Activated effector memory CD4-positive, alpha-beta T cell treated with Interleukin-2 at 50 U/mL for 16 hours (primary cell): ENCODE measurements around the gene PARD6B.

Experiments
- DNase-seq: peaks from one replicate; pipeline ENCODE4 v3.0.0-alpha.2; 2020

Gene PARD6B

DNA sequence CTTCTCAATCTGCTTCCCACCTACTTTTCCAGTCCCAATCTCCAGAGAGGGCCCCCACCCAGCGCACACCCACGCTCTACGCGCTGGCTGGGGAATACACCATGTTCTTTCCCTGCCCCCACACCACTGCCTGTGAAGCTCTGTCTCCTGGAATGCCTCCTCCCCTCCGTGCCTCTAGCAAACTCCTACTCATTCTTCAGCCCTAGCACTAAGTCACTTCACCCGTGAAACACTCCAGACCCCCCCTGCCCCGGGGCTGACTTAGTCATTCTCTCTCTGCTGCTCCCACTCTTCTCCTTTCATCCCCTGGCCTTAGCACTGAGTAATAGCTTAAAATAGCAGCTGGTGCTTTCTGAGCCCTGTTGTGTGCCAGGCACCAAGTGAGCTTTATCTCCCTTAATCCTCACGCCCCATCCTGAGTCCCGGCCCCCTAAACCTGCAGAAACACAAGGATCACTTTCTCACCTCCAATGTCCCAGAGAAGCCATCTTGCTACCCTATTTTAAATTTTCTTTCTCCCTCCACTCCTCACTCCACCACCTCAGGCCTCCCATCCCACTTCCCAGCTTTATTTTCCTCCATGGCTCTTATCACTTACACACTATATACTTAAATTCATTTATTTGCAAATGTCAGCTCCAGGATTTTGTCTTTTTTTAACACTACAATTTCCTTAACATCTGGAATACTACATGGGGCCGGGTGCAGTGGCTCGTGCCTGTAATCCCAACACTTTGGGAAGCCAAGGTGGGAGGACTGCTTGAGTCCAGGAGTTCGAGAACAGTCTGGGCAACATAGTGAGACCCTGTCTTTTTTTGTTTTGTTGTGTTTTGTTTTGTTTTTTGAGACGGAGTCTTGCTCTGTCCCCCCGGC lies 6.3 kb upstream of the PARD6B start:
- no peak for DNase-seq

DNA sequence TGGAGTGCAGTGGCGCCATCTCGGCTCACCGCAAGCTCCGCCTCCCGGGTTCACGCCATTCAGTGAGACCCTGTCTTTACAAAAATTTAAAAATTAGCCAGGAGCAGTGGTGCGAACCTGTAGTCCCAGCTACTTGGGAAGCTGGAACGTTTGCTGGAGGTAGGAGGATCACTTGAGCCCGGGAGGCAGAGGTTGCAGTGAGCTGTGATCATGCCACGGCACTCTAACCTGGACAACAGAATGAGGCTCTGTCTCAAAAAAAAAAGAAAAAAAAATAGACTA lies 5.7 kb upstream of the PARD6B start:
- DNase-seq: no peak

DNA sequence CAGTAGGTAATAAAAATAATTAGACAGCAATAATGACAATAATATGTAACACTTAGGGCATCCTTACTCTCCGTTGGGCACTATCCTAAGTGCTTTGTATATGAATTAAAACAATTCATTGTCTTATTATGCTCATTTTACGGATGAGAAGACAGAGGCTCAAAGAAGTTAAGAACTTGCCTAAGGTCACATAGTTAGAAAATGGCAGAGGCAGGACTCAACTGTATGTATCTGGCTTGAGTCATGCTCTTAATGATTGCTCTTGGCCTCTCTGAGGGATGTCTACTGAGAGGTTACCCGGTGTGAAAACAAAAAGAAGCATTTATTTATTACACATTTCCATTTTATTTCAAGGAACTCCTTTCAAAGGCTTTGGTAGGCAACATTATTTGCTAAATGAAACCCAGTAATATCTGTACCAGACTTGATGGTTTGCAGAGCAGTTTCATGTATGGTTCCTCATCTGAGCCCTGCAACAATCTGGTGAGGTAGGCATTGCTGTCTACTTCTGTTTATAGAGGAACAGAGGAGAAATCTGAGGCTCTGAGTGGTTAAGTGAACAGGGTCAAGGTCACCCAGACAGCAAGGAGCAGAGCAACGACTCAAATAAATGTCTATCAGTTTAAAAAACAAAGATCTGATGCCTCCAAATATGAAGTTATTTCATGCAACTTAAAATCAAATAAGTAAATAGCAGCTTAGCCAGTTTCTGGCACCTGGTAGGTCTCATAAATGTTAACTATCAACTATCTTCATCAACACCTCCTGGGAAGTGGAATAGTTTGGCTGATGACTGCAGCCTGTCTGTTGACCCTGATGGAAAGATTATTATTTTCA lies 4.2 kb upstream of the PARD6B start:
- no peak for DNase-seq

DNA sequence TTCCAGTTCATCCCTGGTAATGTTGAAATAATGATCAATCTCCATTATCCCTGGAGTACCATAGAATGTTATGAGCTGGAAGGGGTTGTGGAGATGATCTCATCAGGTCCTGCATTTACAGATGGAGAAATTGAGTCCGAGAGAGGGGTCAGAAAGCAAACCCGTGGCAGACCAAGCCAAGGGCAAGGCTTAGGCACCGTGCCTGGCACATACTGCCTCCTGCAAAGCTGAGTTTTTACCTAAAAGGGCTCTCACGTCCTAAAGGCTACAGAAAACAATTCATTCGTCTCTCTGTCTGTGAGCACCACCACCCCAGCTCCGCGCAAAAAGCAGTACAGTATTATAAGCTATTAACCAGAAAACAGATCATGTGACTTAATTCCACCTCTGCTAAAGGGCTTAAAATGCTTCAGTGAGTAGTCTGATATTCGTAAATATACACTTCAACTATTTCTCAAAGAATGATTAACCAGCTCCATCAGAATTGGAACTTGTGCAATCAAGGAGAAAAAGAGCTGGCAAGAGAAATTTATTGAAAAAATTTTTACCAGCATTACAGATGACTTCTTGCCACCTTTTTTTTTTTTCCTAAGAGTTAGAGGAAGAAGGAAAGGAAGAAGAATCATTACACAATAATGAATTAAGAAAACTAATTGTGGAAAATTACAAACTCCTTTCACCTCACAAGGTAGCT lies 3.4 kb upstream of the PARD6B start:
- DNase-seq: no peak

DNA sequence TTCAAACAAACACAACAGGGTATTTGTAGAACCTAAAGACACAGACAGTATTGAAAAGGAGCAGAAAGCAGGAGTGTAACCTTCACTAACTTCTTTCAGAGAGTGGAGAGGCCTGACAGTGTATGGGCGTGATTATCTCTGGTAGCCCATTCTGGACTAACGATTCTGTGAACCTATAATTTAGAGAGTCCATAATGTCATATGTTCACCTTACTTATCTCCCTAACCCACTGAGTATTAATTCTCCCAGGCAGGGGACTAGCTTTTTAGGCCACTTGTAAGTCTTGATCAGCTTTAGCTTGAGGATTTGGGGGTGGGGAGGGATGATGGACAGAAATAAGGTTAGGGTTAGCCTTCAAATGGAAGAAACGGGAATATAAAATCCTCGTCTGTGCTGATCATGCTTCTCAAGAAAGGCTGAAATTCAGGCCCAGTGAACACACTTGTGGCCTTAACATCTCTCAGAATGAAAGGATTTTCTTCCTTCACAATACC lies 2.8 kb upstream of the PARD6B start:
- DNase-seq: no peak

DNA sequence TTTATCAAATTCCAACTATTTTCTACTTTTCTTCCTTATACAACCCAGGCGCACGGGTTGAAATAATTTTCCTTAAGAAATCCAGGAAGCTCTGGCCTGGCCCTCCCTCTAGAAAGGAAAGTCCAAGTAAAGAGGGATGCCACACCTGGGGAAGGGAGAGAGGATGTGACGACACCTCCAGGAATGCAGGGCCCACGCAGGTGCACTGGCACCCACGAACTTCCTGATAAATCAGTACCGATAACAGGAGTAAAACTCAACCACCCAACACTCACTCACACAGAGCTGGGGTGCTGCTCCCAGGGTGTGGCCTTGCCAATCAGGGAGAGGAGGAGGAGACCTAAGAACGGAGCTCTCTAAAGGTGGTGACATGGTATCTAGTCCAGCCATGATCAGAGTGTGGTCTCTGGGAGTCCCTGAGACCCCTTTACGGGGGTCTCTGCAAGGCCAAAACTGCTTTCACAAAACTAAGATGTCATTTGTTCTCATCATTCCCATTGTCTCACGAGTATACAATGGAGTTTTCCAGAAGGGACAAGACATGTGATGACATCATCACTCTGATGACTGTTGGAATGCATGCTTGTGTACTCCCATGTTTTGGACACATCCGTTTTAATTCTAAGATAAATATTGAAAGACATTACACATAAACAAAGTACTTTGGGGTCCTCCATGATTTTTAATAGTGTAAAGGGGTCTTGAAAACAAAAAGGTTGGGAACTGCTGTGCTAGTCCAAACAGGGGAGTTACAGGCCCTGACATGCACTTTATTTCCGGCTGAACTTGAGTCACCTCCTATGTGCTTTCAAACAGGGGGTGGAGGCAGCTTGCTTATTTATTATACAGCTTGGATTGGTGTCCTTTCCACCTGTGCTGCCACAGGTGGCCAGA lies 2.2 kb upstream of the PARD6B start:
- DNase-seq: no peak

DNA sequence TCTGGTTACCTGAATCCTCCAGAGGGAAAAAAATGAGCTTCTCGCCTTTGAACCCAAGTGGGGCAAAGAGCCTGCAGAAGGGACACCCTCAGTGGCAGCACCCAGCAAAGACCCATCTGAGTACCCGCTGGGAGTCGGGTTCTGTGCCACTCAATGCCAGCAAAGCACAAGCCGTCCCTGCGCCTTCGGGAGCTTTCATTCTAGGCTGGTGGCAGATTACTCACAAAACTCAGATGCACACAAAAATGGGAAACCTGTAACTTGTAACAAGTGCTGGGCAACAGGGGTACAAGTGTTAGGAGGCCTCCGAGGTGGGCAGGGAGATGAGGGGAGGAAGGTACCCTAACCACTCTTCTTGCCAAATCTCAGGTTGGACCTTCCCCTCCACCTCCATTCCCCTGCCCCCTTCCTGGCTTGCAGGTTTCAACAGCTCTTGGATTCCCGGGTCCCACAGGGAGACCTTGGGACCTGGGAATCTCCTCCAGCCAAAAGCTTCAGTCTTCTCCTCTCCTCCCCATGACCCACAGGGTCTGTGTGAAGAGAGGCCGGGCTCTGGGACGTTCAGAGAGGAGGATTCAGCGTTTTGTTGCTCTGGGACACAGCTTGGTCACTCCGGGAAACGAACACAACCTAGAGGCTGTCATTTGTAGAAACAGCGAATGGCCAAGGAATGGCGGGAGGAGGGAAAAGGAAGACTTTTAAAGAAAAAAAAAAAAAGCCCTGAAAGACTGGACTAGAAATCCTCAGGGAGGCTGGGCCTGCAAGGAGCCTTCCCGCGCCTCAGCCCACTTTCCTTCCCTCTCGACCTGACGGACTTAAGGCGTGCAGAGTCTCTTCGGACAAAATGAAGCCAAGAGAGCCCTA lies 1.2 kb upstream of the PARD6B start:
- DNase-seq: no peak

DNA sequence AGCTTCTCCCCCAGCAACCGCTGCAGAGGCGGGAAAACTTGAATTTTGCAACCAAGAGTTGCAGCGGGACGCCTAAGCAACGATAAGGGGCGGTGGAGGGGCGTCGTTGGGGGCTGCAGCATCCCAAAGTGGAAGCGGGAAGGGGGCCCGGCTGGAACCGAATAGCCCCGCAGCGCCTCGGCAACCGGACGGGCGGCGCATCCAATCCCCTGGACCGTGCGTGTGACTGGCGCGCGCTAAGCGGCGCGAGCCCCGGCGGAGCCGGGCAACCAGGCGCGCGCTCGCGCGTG lies 670 bp upstream of the PARD6B start:
- no peak for DNase-seq

DNA sequence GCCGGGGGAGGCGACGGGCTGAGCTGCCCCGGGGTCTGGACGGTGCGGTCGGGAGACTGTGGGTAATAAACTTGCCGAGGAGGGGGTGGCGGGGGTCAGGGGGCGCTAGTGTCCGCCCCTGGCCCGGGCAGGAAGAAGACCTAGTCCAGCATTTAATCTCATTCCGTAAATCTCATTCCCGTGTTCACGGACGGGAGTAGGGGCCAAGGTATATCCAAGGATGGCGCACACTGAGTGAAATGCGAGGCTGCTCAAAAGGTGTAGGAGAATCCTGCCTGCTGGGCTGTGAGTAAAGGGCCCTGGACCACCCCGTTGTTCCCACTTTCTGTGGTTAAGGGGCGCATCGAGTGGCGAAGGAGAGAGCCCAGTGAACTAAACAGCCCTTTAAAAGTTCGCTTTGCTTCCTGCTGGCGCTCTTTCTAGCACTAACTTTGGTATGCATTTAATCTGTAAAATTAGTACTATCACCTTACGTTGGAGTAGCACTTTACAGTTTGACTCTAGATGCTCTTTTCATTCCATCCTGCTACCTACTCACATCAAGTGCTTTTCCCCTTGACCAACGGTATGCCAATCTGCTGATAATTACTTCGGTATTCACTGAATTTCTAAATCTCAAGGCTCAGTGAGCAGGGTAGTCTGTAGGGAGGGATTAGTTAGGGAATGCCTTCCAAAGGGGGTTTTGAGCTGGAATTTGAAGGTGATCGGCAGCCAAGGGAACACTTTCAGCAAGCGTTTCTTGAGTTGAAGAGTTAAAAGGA lies 730 bp downstream of the PARD6B start:
- no peak for DNase-seq

DNA sequence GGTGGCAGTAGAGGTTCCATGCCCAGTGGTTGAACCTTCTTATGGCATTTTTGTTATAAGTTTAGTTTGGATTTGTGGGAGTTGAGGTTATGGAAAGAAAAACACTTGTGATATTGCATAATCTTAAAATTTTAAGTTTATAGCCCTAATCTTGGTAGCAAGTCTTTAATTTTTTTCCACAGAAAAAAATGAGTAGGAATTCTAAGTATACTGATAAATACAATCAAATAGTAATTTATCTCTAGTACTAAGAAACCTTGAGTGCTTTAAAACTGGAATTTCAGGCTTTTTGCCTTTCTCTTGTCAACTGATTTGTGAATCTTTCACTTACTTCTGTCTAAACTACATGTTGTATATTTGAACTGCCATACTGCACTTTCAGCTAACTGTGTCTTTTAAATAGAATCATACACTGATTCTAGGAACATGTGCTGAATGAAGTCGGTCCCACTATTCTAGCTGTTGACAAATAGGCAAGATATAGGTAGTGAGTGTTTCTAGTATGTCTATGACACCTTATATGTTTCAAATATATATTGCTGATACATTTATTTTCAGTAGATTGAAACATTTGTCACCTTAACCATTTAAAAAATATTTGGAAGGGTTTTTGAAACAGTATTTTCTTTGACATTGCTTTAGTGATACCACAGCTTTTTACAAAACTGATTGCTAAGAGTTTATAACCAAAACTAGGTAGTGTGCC lies 2.4 kb downstream of the PARD6B start:
- no peak for DNase-seq

DNA sequence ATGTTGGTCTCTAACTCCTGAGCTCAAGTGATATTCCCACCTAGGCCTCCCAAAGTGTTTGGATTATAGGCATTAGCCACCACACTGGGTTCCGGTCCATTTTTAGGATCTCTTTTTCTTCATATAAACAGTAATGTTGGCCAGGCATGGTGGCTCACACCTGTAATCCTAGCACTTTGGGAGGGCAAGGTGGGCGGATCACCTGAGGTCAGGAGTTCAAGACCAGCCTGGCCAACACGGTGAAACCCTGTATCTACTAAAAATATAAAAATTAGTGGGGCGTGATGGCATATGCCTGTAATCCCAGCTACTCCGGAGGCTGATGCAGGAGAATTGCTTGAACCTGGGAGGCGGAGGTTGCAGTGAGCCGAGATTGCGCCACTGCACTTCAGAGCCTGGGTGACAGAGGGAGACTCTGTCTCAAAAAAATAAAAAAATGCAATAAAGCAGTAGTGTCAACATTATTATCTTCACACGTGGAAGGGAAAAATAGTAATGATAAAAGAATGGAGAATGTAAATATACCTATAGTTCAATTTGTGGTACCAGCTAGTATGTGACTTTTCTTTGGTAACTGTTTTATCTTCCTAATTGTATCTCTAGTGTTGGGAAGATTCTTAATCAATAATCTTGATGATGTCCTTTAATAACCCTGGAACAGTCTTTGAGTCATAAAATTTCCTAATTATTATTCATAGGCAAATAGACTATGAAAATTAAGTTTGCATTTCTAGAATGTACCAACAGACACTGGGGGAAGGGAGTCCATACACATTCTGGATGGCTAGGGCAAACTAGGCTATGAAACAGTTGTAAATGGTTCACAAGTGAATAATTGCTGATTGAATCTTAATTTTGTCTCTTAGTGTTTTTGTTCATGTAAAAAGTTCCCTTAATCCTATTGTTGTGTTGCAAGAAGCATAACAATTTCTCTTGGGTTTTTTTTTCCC lies 3.6 kb downstream of the PARD6B start:
- DNase-seq: no peak

DNA sequence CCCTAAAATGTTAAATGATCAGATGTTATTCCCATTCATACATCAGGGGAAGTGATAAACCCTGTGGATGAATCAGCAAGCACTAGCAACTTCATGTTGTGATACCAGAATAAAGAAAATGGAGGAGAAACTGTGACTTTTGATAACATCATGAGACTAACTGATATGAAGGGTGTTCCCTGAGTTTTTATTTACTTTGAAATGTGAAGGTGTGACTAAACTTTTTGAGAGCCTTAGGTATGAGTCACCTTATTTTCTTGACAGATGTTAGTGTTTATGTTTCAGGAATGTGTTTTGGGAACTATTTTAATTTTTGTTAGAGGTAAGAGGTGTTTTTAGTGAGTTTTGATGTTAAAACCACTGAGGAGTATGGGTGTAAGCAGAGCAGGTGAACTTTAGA lies 4.4 kb downstream of the PARD6B start:
- DNase-seq: no peak

DNA sequence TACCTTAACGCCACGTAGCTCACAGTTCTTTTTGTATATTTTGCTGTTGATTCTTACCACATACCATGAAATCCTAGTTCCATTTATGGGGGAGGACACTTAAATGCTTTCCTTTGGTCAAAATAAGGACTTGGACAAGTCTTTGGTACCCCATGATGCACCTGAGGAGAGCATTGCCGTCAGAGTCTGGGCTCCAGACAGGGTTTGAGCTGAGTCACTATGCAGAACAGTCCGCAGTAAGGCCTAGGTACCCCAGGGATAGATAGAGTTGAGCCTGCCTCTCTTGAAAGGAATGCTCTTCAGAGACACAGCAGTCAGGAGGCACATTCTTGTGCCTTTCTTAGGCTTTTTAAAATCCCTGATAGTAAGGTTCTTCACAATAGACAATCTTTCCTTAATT lies 6.0 kb downstream of the PARD6B start:
- no peak for DNase-seq

DNA sequence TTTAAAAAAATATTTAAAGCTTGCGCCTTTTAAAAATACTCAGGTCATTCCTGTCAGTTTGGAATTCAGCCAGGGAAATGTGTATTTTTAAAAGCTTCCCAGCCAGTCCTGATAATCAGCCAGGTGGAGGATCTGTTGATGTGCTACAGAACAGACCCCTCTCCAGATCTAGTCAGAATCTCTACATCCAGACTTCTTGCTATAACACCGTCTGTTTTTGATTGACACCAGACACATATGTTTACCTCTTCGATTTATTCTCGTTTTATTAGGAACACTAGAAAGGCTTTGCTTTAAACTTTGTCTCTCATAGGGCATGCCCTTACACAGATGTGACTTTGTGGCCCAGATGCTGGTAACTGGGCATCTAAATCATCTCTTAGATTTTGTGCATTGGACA lies 11.7 kb downstream of the PARD6B start:
- DNase-seq: no peak

DNA sequence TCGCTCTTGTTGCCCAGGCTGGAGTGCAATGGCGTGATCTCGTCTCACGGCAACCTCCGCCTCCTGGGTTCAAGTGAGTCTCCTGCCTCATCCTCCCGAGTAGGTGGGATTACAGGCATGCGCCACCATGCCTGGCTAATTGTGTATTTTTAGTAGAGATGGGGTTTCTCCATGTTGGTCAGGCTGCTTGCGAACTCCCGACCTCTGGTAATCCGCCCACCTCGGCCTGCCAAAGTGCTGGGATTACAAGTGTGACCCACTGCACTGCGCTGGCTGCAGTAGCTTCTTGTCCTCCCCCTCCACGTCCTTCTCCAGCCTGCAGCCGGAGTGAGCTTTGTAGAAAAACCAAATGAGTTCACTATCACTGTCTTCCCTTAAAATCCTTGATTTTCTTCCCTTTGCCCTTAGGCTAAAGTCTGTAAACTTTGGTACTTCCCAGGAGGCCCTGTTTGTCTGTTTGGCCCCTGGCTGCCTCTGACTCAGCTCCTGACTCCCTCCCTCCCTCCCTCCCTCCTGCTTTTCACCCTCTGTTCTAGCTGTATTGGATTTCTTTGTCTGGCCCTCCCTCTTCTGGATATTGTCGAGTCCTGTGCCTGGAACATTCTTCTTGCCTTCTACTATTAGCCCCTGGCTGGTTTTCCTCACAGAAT lies 12.9 kb downstream of the PARD6B start:
- no peak for DNase-seq

DNA sequence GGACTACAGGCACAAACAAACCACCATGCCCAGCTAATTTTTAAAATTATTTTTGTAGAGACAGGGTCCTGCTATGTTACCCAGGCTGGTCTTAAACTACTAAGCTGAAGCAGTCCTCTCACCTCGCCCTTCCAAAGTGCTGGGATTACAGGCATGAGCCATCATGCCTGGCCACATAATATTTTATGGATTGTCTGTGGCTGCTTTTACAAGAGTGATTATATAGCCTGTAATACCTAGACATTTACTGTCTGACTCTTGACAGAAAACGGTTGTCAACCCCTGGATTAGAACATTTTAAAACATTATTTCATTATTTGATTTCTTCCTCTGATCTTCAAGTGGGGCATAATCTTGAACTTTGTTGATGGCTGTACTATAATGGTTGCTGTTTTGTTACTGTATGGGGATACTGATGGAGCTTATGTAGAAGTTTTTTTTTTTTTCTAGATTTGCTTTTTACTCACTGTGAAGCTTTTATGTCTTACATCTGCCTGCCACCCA lies 14.3 kb downstream of the PARD6B start:
- DNase-seq: no peak

DNA sequence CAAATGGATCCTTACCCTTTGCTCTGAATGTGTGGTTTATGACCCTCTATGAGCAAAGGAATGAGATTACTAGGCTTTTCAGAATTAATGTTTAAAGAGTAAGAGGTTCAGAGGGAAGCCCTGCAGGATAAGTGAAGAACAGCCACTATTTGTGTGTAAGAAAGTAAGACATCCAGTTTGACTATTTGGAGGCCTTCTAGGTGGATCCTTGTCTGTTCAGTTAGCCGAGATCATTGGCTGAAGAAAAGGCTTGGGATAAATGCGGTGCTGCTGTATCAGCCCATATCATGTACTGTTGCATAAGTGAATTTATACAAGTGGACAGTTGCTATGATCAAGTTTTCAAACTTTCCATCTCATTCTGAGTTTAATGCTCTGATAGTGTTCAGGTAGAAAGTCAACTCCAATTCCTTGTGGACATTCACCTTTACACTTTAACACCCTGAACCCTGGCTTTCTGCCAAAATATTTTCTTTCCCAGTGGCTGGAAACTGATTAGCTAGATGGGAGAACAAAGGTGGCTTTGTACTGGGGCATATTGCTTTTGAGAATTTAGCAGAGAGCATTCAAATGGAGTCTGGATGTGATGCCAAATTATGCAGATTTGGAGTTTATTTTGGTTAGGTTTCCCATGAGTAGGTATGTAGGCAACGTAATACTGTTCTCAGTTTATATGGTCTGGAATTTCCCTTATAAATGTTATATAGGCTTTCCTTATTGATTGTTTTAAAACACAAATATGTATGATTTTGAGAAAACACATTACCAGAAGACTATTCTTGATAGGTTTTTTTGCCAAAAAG lies 15.0 kb downstream of the PARD6B start:
- no peak for DNase-seq

DNA sequence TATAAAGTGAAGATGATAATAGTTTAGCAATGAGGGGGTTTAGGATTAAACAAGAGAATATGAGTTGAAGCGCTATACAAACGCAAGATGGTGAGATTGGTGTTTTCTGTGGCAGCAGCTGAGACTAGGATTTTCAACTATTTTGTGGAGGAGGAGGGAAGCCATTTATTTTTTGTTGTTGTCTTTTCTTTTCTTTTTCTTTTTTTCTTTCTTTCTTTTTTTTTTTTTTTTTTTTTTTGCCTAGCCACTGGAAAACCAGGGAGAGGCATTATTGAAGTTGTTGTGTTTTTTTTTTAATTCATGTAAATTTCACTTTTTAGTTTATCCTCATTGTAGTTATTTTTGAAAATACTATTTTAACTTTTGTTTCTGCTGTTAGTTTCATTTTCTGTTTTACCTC lies 15.9 kb downstream of the PARD6B start:
- no peak for DNase-seq
